ENCODE measurements around the gene ZNF426.

DNA sequence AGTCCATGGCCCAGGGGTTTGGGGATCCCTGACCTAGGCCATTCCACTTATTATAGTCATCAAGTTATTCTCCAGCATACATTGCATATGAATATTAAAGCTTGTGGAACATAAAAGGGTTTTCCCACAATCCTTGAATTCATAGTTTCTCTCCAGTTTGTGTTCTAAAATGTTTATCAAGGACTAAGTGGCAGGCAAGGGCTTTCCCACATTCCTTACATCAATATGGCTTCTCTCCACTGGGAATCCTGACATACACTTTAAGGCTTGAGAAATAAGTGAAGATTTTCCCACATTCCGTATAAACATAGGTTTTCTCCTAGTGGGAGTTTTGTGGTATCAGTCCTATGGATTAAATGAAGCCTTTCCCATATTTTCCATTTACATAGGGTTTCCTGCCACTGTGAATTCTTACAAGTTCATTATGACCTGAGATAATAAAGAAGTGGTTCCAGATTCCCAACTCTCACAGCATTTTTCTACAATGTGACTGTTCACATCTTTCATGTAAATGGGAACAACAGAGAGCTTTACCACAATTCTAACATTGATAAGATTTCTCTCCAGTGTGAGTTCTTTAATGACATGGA is 14.5 kb downstream of the ZNF426 start:
- TF ChIP-seq, protein P1, sequence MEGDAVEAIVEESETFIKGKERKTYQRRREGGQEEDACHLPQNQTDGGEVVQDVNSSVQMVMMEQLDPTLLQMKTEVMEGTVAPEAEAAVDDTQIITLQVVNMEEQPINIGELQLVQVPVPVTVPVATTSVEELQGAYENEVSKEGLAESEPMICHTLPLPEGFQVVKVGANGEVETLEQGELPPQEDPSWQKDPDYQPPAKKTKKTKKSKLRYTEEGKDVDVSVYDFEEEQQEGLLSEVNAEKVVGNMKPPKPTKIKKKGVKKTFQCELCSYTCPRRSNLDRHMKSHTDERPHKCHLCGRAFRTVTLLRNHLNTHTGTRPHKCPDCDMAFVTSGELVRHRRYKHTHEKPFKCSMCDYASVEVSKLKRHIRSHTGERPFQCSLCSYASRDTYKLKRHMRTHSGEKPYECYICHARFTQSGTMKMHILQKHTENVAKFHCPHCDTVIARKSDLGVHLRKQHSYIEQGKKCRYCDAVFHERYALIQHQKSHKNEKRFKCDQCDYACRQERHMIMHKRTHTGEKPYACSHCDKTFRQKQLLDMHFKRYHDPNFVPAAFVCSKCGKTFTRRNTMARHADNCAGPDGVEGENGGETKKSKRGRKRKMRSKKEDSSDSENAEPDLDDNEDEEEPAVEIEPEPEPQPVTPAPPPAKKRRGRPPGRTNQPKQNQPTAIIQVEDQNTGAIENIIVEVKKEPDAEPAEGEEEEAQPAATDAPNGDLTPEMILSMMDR (IDR thresholded peaks at IDR 0.05; ENCODE audit: insufficient read depth, low read length, poor library complexity, severe bottlenecking) = no peak
- TF ChIP-seq EZH2phosphoT487 (conservative IDR thresholded peaks at IDR 0.05; ENCODE audit: low read length) = no peak
